ENCODE results near the gene MAPKAPK2. TPM values are rescaled to one million over a fixed set of nuclear protein-coding genes. Genes with fewer than 3 reads are reported as not detected.

Gene MAPKAPK2
- total RNA-seq, 1 experiment from 2014 or later, result 72.4 TPM

GRCh38 chr1:206699000-206699586 is 14.4 kb downstream of the MAPKAPK2 start:
- BruUV-seq (replicated peaks), result no TSS peak
- DNase-seq (ENCODE audit: low read depth, low spot score) (no peak), ATAC-seq (no peak)
- Histone ChIP-seq H3K36me3 (ENCODE audit: control insufficient read depth, insufficient read depth, low read length) (no peaks in the 10 kb centered on the region), H3K4me3 (ENCODE audit: low read depth in 2 of 2, low read length in 2 of 2) (no peak overlapping the region), H3K27ac (ENCODE audit: low read length) (no peak overlapping the region), H3K4me1 (ENCODE audit: control insufficient read depth, insufficient read depth, low read length) (peaks cover 8% of the 10 kb centered on the region; the same call in 1 of the 2 replicates), H3K27me3 (ENCODE audit: control insufficient read depth, insufficient read depth, low read length) (no peaks in the 10 kb centered on the region), H3K9me3 (ENCODE audit: control insufficient read depth, insufficient read depth, low read depth, low read length) (no peaks in the 10 kb centered on the region)
- ChIA-PET POLR2A (no interaction called here), CTCF (no interaction called here)
- intact Hi-C loops (cut with micrococcal nuclease; ENCODE audit: unreplicated experiment) (no loop called here), in situ Hi-C loops (cut with HindIII; ENCODE audit: low pct_unique_long_range_greater_than_20kb, low sequenced_read_pairs) (no loop called here)
- TF ChIP-seq REST (IDR thresholded peaks at IDR 0.05; ENCODE audit: insufficient read depth in 1 of 2, low read depth in 2 of 2, low read length in 1 of 2) (no peak), CTCF (IDR thresholded peaks at IDR 0.05) (no peak), TCF7L2 (IDR thresholded peaks at IDR 0.05; ENCODE audit: low read depth, low read length) (no peak), SIN3A (IDR thresholded peaks at IDR 0.05; ENCODE audit: borderline replicate concordance, insufficient read depth, low read depth, low read length) (no peak), POLR2AphosphoS5 (IDR thresholded peaks at IDR 0.05; ENCODE audit: low read depth, low read length) (no peak)

- DNase-seq (ENCODE audit: low read depth, low spot score) (no peak), ATAC-seq (no peak)
- BruUV-seq (replicated peaks), result no TSS peak
- Histone ChIP-seq H3K36me3 (ENCODE audit: control insufficient read depth, insufficient read depth, low read length) (no peaks in the 10 kb centered on the region), H3K9me3 (ENCODE audit: control insufficient read depth, insufficient read depth, low read depth, low read length) (no peaks in the 10 kb centered on the region), H3K27me3 (ENCODE audit: control insufficient read depth, insufficient read depth, low read length) (no peaks in the 10 kb centered on the region), H3K4me1 (ENCODE audit: control insufficient read depth, insufficient read depth, low read length) (peaks cover 5% of the 10 kb centered on the region; the same call in 1 of the 2 replicates), H3K27ac (ENCODE audit: low read length) (no peak overlapping the region), H3K4me3 (ENCODE audit: low read depth in 2 of 2, low read length in 2 of 2) (no peak overlapping the region)
- CTCF ChIA-PET, result no interaction called here
- intact Hi-C loops (cut with micrococcal nuclease; ENCODE audit: unreplicated experiment), result no loop called here
- no peak for TF ChIP-seq REST (IDR thresholded peaks at IDR 0.05; ENCODE audit: insufficient read depth in 1 of 2, low read depth in 2 of 2, low read length in 1 of 2)
- no peak for TF ChIP-seq TCF7L2 (IDR thresholded peaks at IDR 0.05; ENCODE audit: low read depth, low read length)
- no peak for TF ChIP-seq CTCF (IDR thresholded peaks at IDR 0.05)
- in situ Hi-C loops (cut with HindIII; ENCODE audit: low pct_unique_long_range_greater_than_20kb, low sequenced_read_pairs), result no loop called here
- POLR2A ChIA-PET, result interaction anchor here (0.7 kb wide), 1 partner anchor 50 kb away, joined by 12 read pairs; no protein-coding TSS in a partner anchor
Measured at GRCh38 chr1:206699626-206700025, 14.9 kb downstream of the MAPKAPK2 start.
